NB4 (cell line): ENCODE measurements around the gene CPD.

Source experiments
- CTCF ChIP-seq: IDR thresholded peaks from one replicate; pipeline ENCODE4 v1.5.1; 2012; ENCODE audit warnings: low read depth, low read length
- MYC ChIP-seq: IDR thresholded peaks from 2 replicates; pipeline ENCODE4 v1.6.1; 2011; ENCODE audit warnings: low read depth, low read length
- POLR2A ChIP-seq: IDR thresholded peaks from 2 replicates; pipeline ENCODE4 v1.6.1; 2011; ENCODE audit warnings: mild to moderate bottlenecking; ENCODE audit not compliant: insufficient read length; ENCODE audit errors: extremely low read depth

- no peak for TF ChIP-seq CTCF
- TF ChIP-seq POLR2A: no peak
- TF ChIP-seq MYC: no peak
Observed at GRCh38 chr17:30421592-30421991, 42.9 kb downstream of the CPD start.
